ENCODE measurements around the gene AFF3. TPM values are rescaled to one million over a fixed set of nuclear protein-coding genes. Genes with fewer than 3 reads are reported as not detected.

AFF3 gene
- total RNA-seq, 1 experiment from 2014 or later: not detected

DNA sequence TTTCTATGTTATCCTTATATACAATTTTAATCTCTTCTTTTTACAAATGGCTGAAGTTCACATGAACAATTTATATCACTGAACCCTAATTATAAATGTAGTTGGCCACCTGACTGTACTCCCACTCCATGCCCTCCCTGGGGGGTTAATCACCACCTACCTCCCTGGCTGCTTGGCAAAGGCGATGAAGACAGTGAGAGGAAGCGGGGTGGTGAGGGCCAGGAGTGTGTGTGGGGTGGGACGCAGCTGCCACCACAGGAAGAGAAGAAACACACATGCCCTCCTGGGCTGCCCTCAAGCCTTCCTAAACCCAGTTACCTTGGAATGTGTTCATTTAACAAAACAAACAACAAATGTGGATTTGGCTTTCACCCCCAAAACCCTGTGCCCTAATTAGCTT lies 565.6 kb downstream of the AFF3 start:
- intact Hi-C loops (cut with micrococcal nuclease; ENCODE audit: unreplicated experiment): no loop called here
- Histone ChIP-seq H3K4me3 (ENCODE audit: low read depth, low read length, poor library complexity, severe bottlenecking) (no peak overlapping the region), H3K27ac (ENCODE audit: low read depth, low read length, poor library complexity, severe bottlenecking) (no peak overlapping the region), H3K9me3 (ENCODE audit: low read depth, low read length, poor library complexity, severe bottlenecking) (no peaks in the 10 kb centered on the region), H3K27me3 (replicated peaks; ENCODE audit: insufficient read depth, low read depth, low read length, poor library complexity) (peaks cover 44% of the 10 kb centered on the region), H3K36me3 (ENCODE audit: insufficient read depth, low read length, poor library complexity, severe bottlenecking) (no peaks in the 10 kb centered on the region), H3K4me1 (ENCODE audit: insufficient read depth, low read length, poor library complexity, severe bottlenecking) (no peaks in the 10 kb centered on the region)
- TF ChIP-seq EZH2 (IDR thresholded peaks at IDR 0.05; ENCODE audit: borderline replicate concordance, low read depth, low read length, poor library complexity, severe bottlenecking): no peak
- TF ChIP-seq, protein P1, sequence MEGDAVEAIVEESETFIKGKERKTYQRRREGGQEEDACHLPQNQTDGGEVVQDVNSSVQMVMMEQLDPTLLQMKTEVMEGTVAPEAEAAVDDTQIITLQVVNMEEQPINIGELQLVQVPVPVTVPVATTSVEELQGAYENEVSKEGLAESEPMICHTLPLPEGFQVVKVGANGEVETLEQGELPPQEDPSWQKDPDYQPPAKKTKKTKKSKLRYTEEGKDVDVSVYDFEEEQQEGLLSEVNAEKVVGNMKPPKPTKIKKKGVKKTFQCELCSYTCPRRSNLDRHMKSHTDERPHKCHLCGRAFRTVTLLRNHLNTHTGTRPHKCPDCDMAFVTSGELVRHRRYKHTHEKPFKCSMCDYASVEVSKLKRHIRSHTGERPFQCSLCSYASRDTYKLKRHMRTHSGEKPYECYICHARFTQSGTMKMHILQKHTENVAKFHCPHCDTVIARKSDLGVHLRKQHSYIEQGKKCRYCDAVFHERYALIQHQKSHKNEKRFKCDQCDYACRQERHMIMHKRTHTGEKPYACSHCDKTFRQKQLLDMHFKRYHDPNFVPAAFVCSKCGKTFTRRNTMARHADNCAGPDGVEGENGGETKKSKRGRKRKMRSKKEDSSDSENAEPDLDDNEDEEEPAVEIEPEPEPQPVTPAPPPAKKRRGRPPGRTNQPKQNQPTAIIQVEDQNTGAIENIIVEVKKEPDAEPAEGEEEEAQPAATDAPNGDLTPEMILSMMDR (conservative IDR thresholded peaks at IDR 0.05; ENCODE audit: low read depth, low read length): no peak
- ChIA-PET POLR2A (ENCODE audit: low non-redundant PET) (no interaction called here), CTCF (no interaction called here)
- no peak for DNase-seq (ENCODE audit: low spot score)
- BruUV-seq (replicated peaks): no TSS peak

DNA sequence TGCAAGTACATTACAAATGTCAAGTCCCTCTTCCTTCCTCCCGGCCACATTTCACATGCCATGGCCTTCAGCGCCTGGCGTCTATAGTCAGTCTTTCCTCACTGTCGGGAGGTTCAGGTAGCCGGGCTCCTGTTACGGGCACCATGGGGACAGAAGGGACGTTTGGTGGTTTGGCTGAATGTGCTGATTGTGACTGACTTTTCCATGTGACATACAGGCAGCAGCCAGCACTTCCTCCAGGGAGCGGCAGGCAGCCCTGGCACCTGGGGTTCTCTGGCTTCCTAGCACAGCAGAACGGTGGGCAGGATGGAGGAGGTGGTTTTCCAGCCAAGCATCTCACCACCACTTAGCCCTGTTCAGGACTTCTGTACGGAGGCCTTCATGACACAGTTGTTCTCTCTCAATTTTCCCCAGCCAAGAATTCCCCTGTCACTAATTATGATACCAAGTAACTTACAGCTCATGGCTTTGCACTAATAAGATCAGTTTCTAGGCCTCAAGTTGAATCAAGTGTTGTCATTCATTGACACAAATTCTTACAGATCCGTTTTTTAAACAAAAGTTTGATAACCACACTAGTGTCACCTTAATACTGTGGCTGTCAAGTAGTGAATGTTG lies 568.6 kb downstream of the AFF3 start:
- H3K9me3 ChIP-seq (ENCODE audit: low read depth, low read length, poor library complexity, severe bottlenecking): no peaks in the 10 kb centered on the region
- DNase-seq (ENCODE audit: low spot score): no peak
- BruUV-seq (replicated peaks): no TSS peak
- intact Hi-C loops (cut with micrococcal nuclease; ENCODE audit: unreplicated experiment): no loop called here
- H3K4me3 ChIP-seq (ENCODE audit: low read depth, low read length, poor library complexity, severe bottlenecking): no peak overlapping the region
- POLR2A ChIA-PET (ENCODE audit: low non-redundant PET): no interaction called here
- H3K4me1 ChIP-seq (ENCODE audit: insufficient read depth, low read length, poor library complexity, severe bottlenecking): no peaks in the 10 kb centered on the region
- H3K27me3 ChIP-seq (replicated peaks; ENCODE audit: insufficient read depth, low read depth, low read length, poor library complexity): peaks cover 40% of the 10 kb centered on the region
- H3K36me3 ChIP-seq (ENCODE audit: insufficient read depth, low read length, poor library complexity, severe bottlenecking): no peaks in the 10 kb centered on the region
- H3K27ac ChIP-seq (ENCODE audit: low read depth, low read length, poor library complexity, severe bottlenecking): no peak overlapping the region
- CTCF ChIA-PET: no interaction called here
- TF ChIP-seq EZH2 (IDR thresholded peaks at IDR 0.05; ENCODE audit: borderline replicate concordance, low read depth, low read length, poor library complexity, severe bottlenecking): no peak
- TF ChIP-seq, protein P1 (conservative IDR thresholded peaks at IDR 0.05; ENCODE audit: low read depth, low read length): no peak

DNA sequence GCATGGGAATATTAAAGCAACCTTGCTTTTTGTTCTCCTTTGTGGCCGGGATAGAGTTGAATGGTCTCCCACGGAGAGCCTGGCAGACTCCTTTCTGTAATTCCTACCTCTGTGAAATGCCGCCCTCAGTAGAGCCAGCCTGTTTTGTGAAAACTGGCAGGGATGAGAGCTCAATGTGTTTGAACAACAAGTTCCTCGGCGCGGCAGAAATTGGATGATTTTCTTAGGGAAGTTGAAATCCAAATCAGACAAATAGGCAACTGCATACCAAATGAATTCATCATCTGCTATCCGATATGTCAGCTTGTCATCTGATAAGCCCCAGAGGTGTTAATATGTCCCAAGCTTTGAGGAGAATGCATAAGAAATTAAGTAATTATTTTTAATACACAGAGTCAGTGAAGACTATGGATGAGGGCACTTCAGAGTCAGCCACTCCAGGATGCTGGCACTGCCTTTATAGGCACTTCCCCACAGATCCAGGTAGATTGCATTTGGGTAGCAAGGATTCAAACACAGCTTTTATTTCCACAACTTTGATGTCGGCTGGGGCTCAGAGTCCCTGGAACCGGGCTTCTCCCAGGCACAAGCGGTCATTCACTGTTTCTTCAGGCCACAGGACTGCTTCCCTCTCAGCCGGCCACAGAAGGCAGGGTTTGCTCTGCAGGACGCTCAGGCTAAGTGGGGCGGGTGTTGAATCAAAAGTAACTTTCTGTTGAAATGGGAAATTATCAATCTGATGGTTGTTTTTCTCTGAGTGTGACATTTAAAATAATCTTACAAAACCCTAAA lies 569.8 kb downstream of the AFF3 start:
- CTCF ChIA-PET: no interaction called here
- POLR2A ChIA-PET (ENCODE audit: low non-redundant PET): no interaction called here
- intact Hi-C loops (cut with micrococcal nuclease; ENCODE audit: unreplicated experiment): no loop called here
- Histone ChIP-seq H3K4me3 (ENCODE audit: low read depth, low read length, poor library complexity, severe bottlenecking) (no peak overlapping the region), H3K36me3 (ENCODE audit: insufficient read depth, low read length, poor library complexity, severe bottlenecking) (no peaks in the 10 kb centered on the region), H3K27ac (ENCODE audit: low read depth, low read length, poor library complexity, severe bottlenecking) (no peak overlapping the region), H3K27me3 (replicated peaks; ENCODE audit: insufficient read depth, low read depth, low read length, poor library complexity) (peaks cover 31% of the 10 kb centered on the region), H3K9me3 (ENCODE audit: low read depth, low read length, poor library complexity, severe bottlenecking) (no peaks in the 10 kb centered on the region), H3K4me1 (ENCODE audit: insufficient read depth, low read length, poor library complexity, severe bottlenecking) (no peaks in the 10 kb centered on the region)
- BruUV-seq (replicated peaks): no TSS peak
- TF ChIP-seq, protein P1 (conservative IDR thresholded peaks at IDR 0.05; ENCODE audit: low read depth, low read length): no peak
- TF ChIP-seq EZH2 (IDR thresholded peaks at IDR 0.05; ENCODE audit: borderline replicate concordance, low read depth, low read length, poor library complexity, severe bottlenecking): no peak
- DNase-seq (ENCODE audit: low spot score): no peak

Measured in A673 (cell line).